ENCODE results near the gene DUT.

Gene DUT

DNA sequence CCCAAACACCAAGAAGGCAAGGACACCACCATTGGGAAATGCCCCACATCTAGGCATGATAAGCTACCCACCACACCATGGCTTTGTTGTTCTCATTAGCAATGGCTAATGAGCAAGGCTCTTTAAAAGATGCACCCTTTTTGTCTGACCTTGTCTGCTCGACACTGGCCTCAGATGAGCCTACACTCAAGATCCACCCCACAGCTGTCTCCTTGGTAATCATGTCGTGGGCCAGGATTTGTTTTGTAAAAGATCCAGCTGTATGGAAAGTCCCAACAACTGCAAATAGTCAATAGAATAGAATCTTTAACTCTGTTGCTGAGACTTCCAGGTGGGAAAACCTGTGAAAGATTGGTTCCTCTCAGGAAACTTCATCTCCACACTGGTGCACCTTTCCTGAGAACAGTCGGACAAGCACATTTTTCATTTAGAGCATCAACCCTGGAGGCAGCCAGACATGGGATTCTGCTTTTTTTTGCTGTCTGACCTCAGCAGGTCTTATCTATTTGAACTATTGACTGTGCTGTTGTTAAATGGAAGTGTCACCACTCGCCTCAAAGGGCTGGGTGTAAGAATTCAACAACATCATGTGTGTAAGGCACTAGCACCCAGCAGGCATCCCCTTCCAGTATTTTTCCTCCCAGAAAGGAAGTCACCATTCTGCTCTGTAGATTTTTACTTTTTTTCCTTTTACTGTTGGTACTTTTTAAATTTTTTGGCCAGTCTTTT, 35.5 kb downstream of the DUT start:
- no peaks in the 10 kb centered on the region for H3K79me2 ChIP-seq (ENCODE audit: control insufficient read depth, low read length)
- no peak overlapping the region for H3K27ac ChIP-seq (ENCODE audit: low read depth, low read length)
- peaks cover 3% of the 10 kb centered on the region; the same call in 1 of the 2 replicates for H3K27me3 ChIP-seq (ENCODE audit: control insufficient read depth, low read length)
- no peaks in the 10 kb centered on the region for H3K9me3 ChIP-seq (ENCODE audit: control insufficient read depth, insufficient read depth, low read length)
- no peaks in the 10 kb centered on the region for H3K4me1 ChIP-seq (ENCODE audit: control insufficient read depth, low read length)
- TF ChIP-seq, protein P1, sequence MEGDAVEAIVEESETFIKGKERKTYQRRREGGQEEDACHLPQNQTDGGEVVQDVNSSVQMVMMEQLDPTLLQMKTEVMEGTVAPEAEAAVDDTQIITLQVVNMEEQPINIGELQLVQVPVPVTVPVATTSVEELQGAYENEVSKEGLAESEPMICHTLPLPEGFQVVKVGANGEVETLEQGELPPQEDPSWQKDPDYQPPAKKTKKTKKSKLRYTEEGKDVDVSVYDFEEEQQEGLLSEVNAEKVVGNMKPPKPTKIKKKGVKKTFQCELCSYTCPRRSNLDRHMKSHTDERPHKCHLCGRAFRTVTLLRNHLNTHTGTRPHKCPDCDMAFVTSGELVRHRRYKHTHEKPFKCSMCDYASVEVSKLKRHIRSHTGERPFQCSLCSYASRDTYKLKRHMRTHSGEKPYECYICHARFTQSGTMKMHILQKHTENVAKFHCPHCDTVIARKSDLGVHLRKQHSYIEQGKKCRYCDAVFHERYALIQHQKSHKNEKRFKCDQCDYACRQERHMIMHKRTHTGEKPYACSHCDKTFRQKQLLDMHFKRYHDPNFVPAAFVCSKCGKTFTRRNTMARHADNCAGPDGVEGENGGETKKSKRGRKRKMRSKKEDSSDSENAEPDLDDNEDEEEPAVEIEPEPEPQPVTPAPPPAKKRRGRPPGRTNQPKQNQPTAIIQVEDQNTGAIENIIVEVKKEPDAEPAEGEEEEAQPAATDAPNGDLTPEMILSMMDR (IDR thresholded peaks at IDR 0.05; ENCODE audit: low read depth, low read length, poor library complexity, severe bottlenecking) = no peak
- no peak for TF ChIP-seq EZH2phosphoT487 (IDR thresholded peaks at IDR 0.05; ENCODE audit: borderline replicate concordance, low read length)
- H3K9me2 ChIP-seq (replicated peaks; ENCODE audit: control insufficient read depth, low read length) = no peaks in the 10 kb centered on the region
- no peaks in the 10 kb centered on the region for H3F3A ChIP-seq (ENCODE audit: control insufficient read depth, insufficient read depth)
- H4K20me1 ChIP-seq (ENCODE audit: control insufficient read depth, insufficient read depth, low read depth, low read length) = no peaks in the 10 kb centered on the region
- H3K36me3 ChIP-seq (ENCODE audit: control insufficient read depth, low read length) = no peaks in the 10 kb centered on the region
- H3K4me2 ChIP-seq (ENCODE audit: low read length) = no peak overlapping the region
- H3K4me3 ChIP-seq (ENCODE audit: low read length) = no peak overlapping the region

DNA sequence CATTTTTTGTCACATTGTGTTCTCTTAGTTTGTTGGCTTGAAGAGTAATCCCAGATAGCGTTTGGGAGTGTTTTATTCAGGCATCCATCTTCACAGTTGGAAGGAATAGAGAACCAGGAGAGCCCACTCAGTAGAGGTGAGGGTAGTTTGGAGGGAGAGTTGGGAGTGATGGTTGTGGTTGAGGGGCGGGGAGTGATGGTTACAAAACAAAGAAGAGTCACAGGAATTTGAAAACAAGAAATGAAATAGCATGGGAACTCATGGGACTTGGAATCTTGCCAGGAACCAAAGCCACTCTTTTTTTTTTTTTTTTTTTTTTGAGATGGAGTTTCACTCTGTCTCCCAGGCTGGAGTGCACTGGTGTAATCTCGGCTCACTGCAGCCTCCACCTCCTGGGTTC, 36.3 kb downstream of the DUT start:
- H3K9me2 ChIP-seq (replicated peaks; ENCODE audit: control insufficient read depth, low read length) = no peaks in the 10 kb centered on the region
- no peaks in the 10 kb centered on the region for H3K4me1 ChIP-seq (ENCODE audit: control insufficient read depth, low read length)

DNA sequence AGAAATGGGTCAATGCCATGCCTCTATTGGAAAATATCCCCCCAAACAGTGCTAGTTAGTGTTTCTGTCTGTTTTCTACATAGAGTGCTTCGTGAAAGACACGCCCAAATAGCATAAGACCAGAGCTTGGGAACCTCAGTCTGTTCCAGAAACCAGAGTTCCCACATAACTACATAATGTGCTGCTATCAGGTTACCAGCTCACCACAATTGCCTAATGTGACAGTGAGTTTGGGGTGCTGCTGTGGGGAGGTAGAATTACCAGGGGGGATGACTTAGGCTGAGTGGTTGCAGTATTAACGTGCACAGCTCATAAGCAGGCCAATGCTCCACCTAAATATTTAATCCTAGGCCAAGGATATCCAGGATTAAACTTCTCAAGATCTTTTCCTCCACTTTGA, 39.2 kb downstream of the DUT start:
- Histone ChIP-seq H3F3A (ENCODE audit: control insufficient read depth, insufficient read depth) (no peaks in the 10 kb centered on the region), H4K20me1 (ENCODE audit: control insufficient read depth, insufficient read depth, low read depth, low read length) (no peaks in the 10 kb centered on the region), H3K4me1 (ENCODE audit: control insufficient read depth, low read length) (no peaks in the 10 kb centered on the region), H3K27me3 (ENCODE audit: control insufficient read depth, low read length) (peaks cover 3% of the 10 kb centered on the region; the same call in 1 of the 2 replicates), H3K79me2 (ENCODE audit: control insufficient read depth, low read length) (no peaks in the 10 kb centered on the region), H3K9me2 (replicated peaks; ENCODE audit: control insufficient read depth, low read length) (no peaks in the 10 kb centered on the region), H3K9me3 (ENCODE audit: control insufficient read depth, insufficient read depth, low read length) (no peaks in the 10 kb centered on the region), H3K36me3 (ENCODE audit: control insufficient read depth, low read length) (no peaks in the 10 kb centered on the region), H3K4me2 (ENCODE audit: low read length) (no peak overlapping the region), H3K4me3 (ENCODE audit: low read length) (no peak overlapping the region), H3K27ac (ENCODE audit: low read depth, low read length) (no peak overlapping the region)
- TF ChIP-seq, protein P1 (IDR thresholded peaks at IDR 0.05; ENCODE audit: low read depth, low read length, poor library complexity, severe bottlenecking) = no peak
- TF ChIP-seq EZH2phosphoT487 (IDR thresholded peaks at IDR 0.05; ENCODE audit: borderline replicate concordance, low read length) = no peak

More for the DNA sequence above, 36.3 kb downstream of the DUT start:
- Histone ChIP-seq H3K4me3 (ENCODE audit: low read length) (no peak overlapping the region), H3K4me2 (ENCODE audit: low read length) (no peak overlapping the region), H3F3A (ENCODE audit: control insufficient read depth, insufficient read depth) (no peaks in the 10 kb centered on the region), H3K36me3 (ENCODE audit: control insufficient read depth, low read length) (no peaks in the 10 kb centered on the region), H3K79me2 (ENCODE audit: control insufficient read depth, low read length) (no peaks in the 10 kb centered on the region), H3K9me3 (ENCODE audit: control insufficient read depth, insufficient read depth, low read length) (no peaks in the 10 kb centered on the region), H4K20me1 (ENCODE audit: control insufficient read depth, insufficient read depth, low read depth, low read length) (no peaks in the 10 kb centered on the region), H3K27ac (ENCODE audit: low read depth, low read length) (no peak overlapping the region), H3K27me3 (ENCODE audit: control insufficient read depth, low read length) (peaks cover 3% of the 10 kb centered on the region; the same call in 1 of the 2 replicates)
- no peak for TF ChIP-seq EZH2phosphoT487 (IDR thresholded peaks at IDR 0.05; ENCODE audit: borderline replicate concordance, low read length)
- TF ChIP-seq, protein P1 (IDR thresholded peaks at IDR 0.05; ENCODE audit: low read depth, low read length, poor library complexity, severe bottlenecking) = no peak

Measured in DOHH2 (cell line).